CD14-positive monocyte (primary cell): Measurements from ENCODE around the gene CDO1. TPM values are rescaled to one million over a fixed set of nuclear protein-coding genes. Genes with fewer than 3 reads are reported as not detected.

ENCODE experiments used
- DNase-seq, 3 donors: peaks; one replicate each; pipeline ENCODE4 v3.0.0-alpha.2; 2011 to 2022
- H2AFZ ChIP-seq: 2 replicates; pipeline ENCODE4 v1.6.0; 2012; ENCODE audit warnings: mild to moderate bottlenecking, low read depth, low read length, inconsistent platforms; ENCODE audit not compliant: insufficient read depth, poor library complexity, severe bottlenecking
- H3K27ac ChIP-seq, 2 donors: 1 replicate in 1 of 2; 2 replicates in 1 of 2; pipeline ENCODE4 v1.5.1; 2012 to 2013; ENCODE audit warnings: low read length in 2 of 2, control low read depth in 1 of 2, inconsistent platforms in 1 of 2, low read depth in 1 of 2, mild to moderate bottlenecking in 1 of 2
- H3K27me3 ChIP-seq, 2 donors: one replicate each; pipeline versions ENCODE4 v1.6.0 to v1.6.1; 2011 to 2013; ENCODE audit warnings: low read length in 2 of 2; ENCODE audit not compliant: control insufficient read depth in 2 of 2, insufficient read depth in 2 of 2
- H3K36me3 ChIP-seq, 2 donors: replicated peaks in 1 of 2; 1 replicate in 1 of 2; 2 replicates in 1 of 2; pipeline versions ENCODE4 v1.5.1 to v1.6.1; 2012 to 2013; ENCODE audit warnings: low read length in 2 of 2, control low read depth in 1 of 2, inconsistent platforms in 1 of 2, mild to moderate bottlenecking in 1 of 2; ENCODE audit not compliant: insufficient read depth in 2 of 2, control insufficient read depth in 1 of 2
- H3K4me1 ChIP-seq, 2 donors: 1 replicate in 1 of 2; 2 replicates in 1 of 2; pipeline versions ENCODE4 v1.5.1 to v1.6.1; 2012 to 2013; ENCODE audit warnings: low read length in 2 of 2, control low read depth in 1 of 2, inconsistent platforms in 1 of 2, mild to moderate bottlenecking in 1 of 2, moderate library complexity in 1 of 2; ENCODE audit not compliant: insufficient read depth in 2 of 2, control insufficient read depth in 1 of 2
- H3K4me2 ChIP-seq: replicated peaks from 2 replicates; pipeline ENCODE3; 2012; ENCODE audit warnings: low read length, moderate library complexity, mild to moderate bottlenecking; ENCODE audit not compliant: poor library complexity, severe bottlenecking; ENCODE audit errors: extremely low read depth
- H3K4me3 ChIP-seq, 3 experiments: fragments of 200-600 bp in 1 of 3; sonication (generic) in 1 of 3; replicated peaks in 1 of 3; 1 replicate in 2 of 3; 2 replicates in 1 of 3; pipeline ENCODE4 v1.5.1; 2011 to 2013; ENCODE audit warnings: low read length in 3 of 3, mild to moderate bottlenecking in 3 of 3, control low read depth in 2 of 3, low read depth in 2 of 3, inconsistent platforms in 1 of 3, moderate library complexity in 1 of 3
- H3K79me2 ChIP-seq: 2 replicates; pipeline ENCODE4 v1.6.0; 2012; ENCODE audit warnings: mild to moderate bottlenecking, control low read depth, inconsistent platforms, low read length, moderate library complexity; ENCODE audit not compliant: insufficient read depth
- H3K9ac ChIP-seq: 2 replicates; pipeline ENCODE4 v1.6.0; 2017; ENCODE audit warnings: low read length, mild to moderate bottlenecking; ENCODE audit not compliant: insufficient read depth, poor library complexity, severe bottlenecking
- H3K9me3 ChIP-seq, 2 donors: replicated peaks in 1 of 2; 1 replicate in 1 of 2; 2 replicates in 1 of 2; pipeline versions ENCODE4 v1.5.1 to v1.6.1; 2012 to 2013; ENCODE audit warnings: low read length in 2 of 2, control low read depth in 1 of 2; ENCODE audit not compliant: control insufficient read depth in 1 of 2, insufficient read depth in 1 of 2
- H4K20me1 ChIP-seq: 2 replicates; pipeline ENCODE4 v1.6.0; 2012; ENCODE audit warnings: mild to moderate bottlenecking, low read length, control low read depth, moderate library complexity; ENCODE audit not compliant: insufficient read depth
- H3K27ac Mint-ChIP-seq, 7 donors: one replicate each; pipeline ENCODE4 v1.8.0; 2020; ENCODE audit warnings: mild to moderate bottlenecking in 7 of 7, mixed read lengths in 7 of 7, moderate library complexity in 6 of 7, inconsistent platforms in 2 of 7
- H3K27me3 Mint-ChIP-seq, 3 donors: one replicate each; pipeline ENCODE4 v1.8.0; 2021 to 2022; ENCODE audit warnings: low read depth in 3 of 3, mild to moderate bottlenecking in 3 of 3, mixed read lengths in 3 of 3, moderate library complexity in 3 of 3, inconsistent platforms in 1 of 3
- H3K36me3 Mint-ChIP-seq, 2 donors: one replicate each; pipeline ENCODE4 v1.8.0; 2020; ENCODE audit warnings: mixed read lengths in 2 of 2, inconsistent platforms in 1 of 2, mild to moderate bottlenecking in 1 of 2
- H3K4me1 Mint-ChIP-seq: one replicate; pipeline ENCODE4 v1.8.0; 2020; ENCODE audit warnings: mild to moderate bottlenecking, mixed read lengths
- H3K4me3 Mint-ChIP-seq, 2 donors: one replicate each; pipeline ENCODE4 v1.8.0; 2020; ENCODE audit warnings: mild to moderate bottlenecking in 2 of 2, mixed read lengths in 2 of 2, moderate library complexity in 1 of 2
- H3K9me3 Mint-ChIP-seq, 7 donors: one replicate each; pipeline ENCODE4 v1.8.0; 2020 to 2022; ENCODE audit warnings: mixed read lengths in 7 of 7, mild to moderate bottlenecking in 6 of 7, moderate library complexity in 6 of 7, inconsistent platforms in 2 of 7
- CTCF ChIP-seq: fragments of 200-600 bp; IDR thresholded peaks from one replicate; pipeline ENCODE4 v1.8.0; 2022; ENCODE audit warnings: antibody characterized with exemption, mild to moderate bottlenecking
- WGBS: methylation state at CpG from one replicate; pipeline ENCODE4 v1.1.5; 2013; ENCODE audit warnings: missing lambda C conversion rate; ENCODE audit not compliant: insufficient coverage; 5-methylcytosine and 5-hydroxymethylcytosine counted together
- intact Hi-C, 2 donors: fragments of 100-400 bp; cut with micrococcal nuclease; formaldehyde crosslinking; loops; one replicate each; pipeline versions ENCODE4 v1.15.0 to v1.15.1; 2023
- polyA plus RNA-seq, 3 donors: library from polyadenylated mRNA; depleted of rRNA in 1 of 3; unstranded in 2 of 3; stranded (reverse) in 1 of 3; fragments of 300-500 nt in 2 of 3; fragments of >200 nt in 1 of 3; fragmentation: Illumina TruSeq in 2 of 3; gene quantifications; 1 replicate in 2 of 3; 2 replicates in 1 of 3; pipeline ENCODE4 v1.2.3, GENCODE V29; 2012 to 2021

Gene CDO1
- polyA plus RNA-seq, 3 donors: not detected

GRCh38 chr5:115812372-115812771 is 4.1 kb downstream of the CDO1 start:
- peaks cover 3 to 5% of the 10 kb centered on the region in 2 donors for H3K36me3 Mint-ChIP-seq
- Histone ChIP-seq H3K9ac (no peak overlapping the region), H3K4me2 (no peak overlapping the region), H3K4me1 (peaks cover 12 to 16% of the 10 kb centered on the region in 2 donors), H3K27ac (no peak overlapping the region), H4K20me1 (no peaks in the 10 kb centered on the region), H3K27me3 (peaks cover 47 to 71% of the 10 kb centered on the region in 2 donors), H3K79me2 (no peaks in the 10 kb centered on the region), H3K9me3 (peaks cover 0 to 16% of the 10 kb centered on the region in 2 donors), H3K4me3 (no peak overlapping the region), H3K36me3 (no peaks in the 10 kb centered on the region), H2AFZ (no peak overlapping the region)
- no peak overlapping the region for H3K27ac Mint-ChIP-seq
- intact Hi-C loops: no loop called here
- H3K9me3 Mint-ChIP-seq: peaks cover 0 to 16% (median 5%) of the 10 kb centered on the region in 7 donors
- no peak for TF ChIP-seq CTCF
- H3K4me1 Mint-ChIP-seq: peaks cover 17% of the 10 kb centered on the region
- WGBS: no CpG with 5 or more reads among the region's 1 CpG
- H3K27me3 Mint-ChIP-seq: peaks cover 49 to 73% (median 52%) of the 10 kb centered on the region in 3 donors
- no peak for DNase-seq
- H3K4me3 Mint-ChIP-seq: no peak overlapping the region

GRCh38 chr5:115811406-115811805 is 5.1 kb downstream of the CDO1 start:
- Histone ChIP-seq H3K36me3 (no peaks in the 10 kb centered on the region), H3K79me2 (no peaks in the 10 kb centered on the region), H3K9me3 (peaks cover 0 to 16% of the 10 kb centered on the region in 2 donors), H3K27ac (no peak overlapping the region), H3K4me1 (peaks cover 7 to 11% of the 10 kb centered on the region in 2 donors), H3K4me3 (no peak overlapping the region), H3K9ac (no peak overlapping the region), H3K27me3 (peaks cover 37 to 61% of the 10 kb centered on the region in 2 donors), H4K20me1 (no peaks in the 10 kb centered on the region), H3K4me2 (no peak overlapping the region), H2AFZ (no peak overlapping the region)
- no peak for DNase-seq
- peaks cover 43 to 67% (median 43%) of the 10 kb centered on the region in 3 donors for H3K27me3 Mint-ChIP-seq
- intact Hi-C loops: no loop called here
- H3K4me1 Mint-ChIP-seq: peaks cover 12% of the 10 kb centered on the region
- H3K4me3 Mint-ChIP-seq: no peak overlapping the region
- peaks cover 0 to 12% (median 3%) of the 10 kb centered on the region in 7 donors for H3K9me3 Mint-ChIP-seq
- H3K27ac Mint-ChIP-seq: no peak overlapping the region
- H3K36me3 Mint-ChIP-seq: peaks cover 3 to 4% of the 10 kb centered on the region in 2 donors
- TF ChIP-seq CTCF: no peak
